Type B pancreatic cell (in vitro differentiated cells): ENCODE data around the gene ACVR1B. TPM values are rescaled to one million over a fixed set of nuclear protein-coding genes. Genes with fewer than 3 reads are reported as not detected.
A peak's percentile ranks its signal among the peaks of the same experiment; 100 is the strongest.

Source experiments
- DNase-seq: peaks from one replicate; pipeline ENCODE4 v3.0.0; 2021; ENCODE audit warnings: mixed read lengths; ENCODE audit not compliant: unreplicated experiment; ENCODE audit errors: extremely low spot score
- H3K27ac Mint-ChIP-seq: 2 replicates; pipeline ENCODE4 v1.8.0; 2021; ENCODE audit warnings: mild to moderate bottlenecking, mixed read lengths
- H3K27me3 Mint-ChIP-seq: 2 replicates; pipeline ENCODE4 v1.8.0; 2021; ENCODE audit warnings: mixed read lengths
- H3K36me3 Mint-ChIP-seq: 2 replicates; pipeline ENCODE4 v1.8.0; 2021; ENCODE audit warnings: mixed read lengths
- H3K4me1 Mint-ChIP-seq: one replicate; pipeline ENCODE4 v1.8.0; 2021; ENCODE audit warnings: mixed read lengths; ENCODE audit not compliant: unreplicated experiment
- H3K4me3 Mint-ChIP-seq: 2 replicates; pipeline ENCODE4 v1.8.0; 2021; ENCODE audit warnings: mild to moderate bottlenecking, mixed read lengths
- H3K9me3 Mint-ChIP-seq: 2 replicates; pipeline ENCODE4 v1.8.0; 2021; ENCODE audit warnings: mixed read lengths
- CTCF ChIP-seq: fragments of 200-600 bp; sonication (generic); conservative IDR thresholded peaks from 2 replicates; pipeline ENCODE4 v1.5.0; 2021; ENCODE audit warnings: antibody characterized with exemption, mild to moderate bottlenecking
- total RNA-seq: library from RNA; stranded (reverse); gene quantifications from 2 replicates; pipeline ENCODE4 v1.2.1, GENCODE V29; 2021; ENCODE audit warnings: low replicate concordance

Gene ACVR1B
- total RNA-seq, 1 donor from 2014 or later = 36.1 TPM

- no peaks in the 10 kb centered on the region for H3K27me3 Mint-ChIP-seq
- H3K4me1 Mint-ChIP-seq = peaks cover 39% of the 10 kb centered on the region
- H3K9me3 Mint-ChIP-seq = no peaks in the 10 kb centered on the region
- no peak overlapping the region for H3K4me3 Mint-ChIP-seq
- H3K36me3 Mint-ChIP-seq = peaks cover 10% of the 10 kb centered on the region
- TF ChIP-seq CTCF = peak; percentile 75
- DNase-seq = no peak
- H3K27ac Mint-ChIP-seq = peak overlapping the region; percentile 8
Measured at GRCh38 chr12:51970904-51971646, 19.6 kb downstream of the ACVR1B start.

GRCh38 chr12:51971679-51972421, 20.4 kb downstream of the ACVR1B start:
- no peaks in the 10 kb centered on the region for H3K9me3 Mint-ChIP-seq
- peaks cover 47% of the 10 kb centered on the region for H3K4me1 Mint-ChIP-seq
- no peak for DNase-seq
- H3K36me3 Mint-ChIP-seq = peaks cover 18% of the 10 kb centered on the region
- H3K27me3 Mint-ChIP-seq = no peaks in the 10 kb centered on the region
- peak overlapping the region; percentile 8 for H3K27ac Mint-ChIP-seq
- H3K4me3 Mint-ChIP-seq = no peak overlapping the region
- no peak for TF ChIP-seq CTCF

GRCh38 chr12:51972422-51972812, 20.9 kb downstream of the ACVR1B start:
- H3K4me1 Mint-ChIP-seq = peaks cover 49% of the 10 kb centered on the region
- H3K27me3 Mint-ChIP-seq = no peaks in the 10 kb centered on the region
- no peaks in the 10 kb centered on the region for H3K9me3 Mint-ChIP-seq
- peaks cover 20% of the 10 kb centered on the region for H3K36me3 Mint-ChIP-seq
- TF ChIP-seq CTCF = no peak
- no peak for DNase-seq
- H3K27ac Mint-ChIP-seq = no peak overlapping the region
- no peak overlapping the region for H3K4me3 Mint-ChIP-seq

- no peaks in the 10 kb centered on the region for H3K9me3 Mint-ChIP-seq
- no peaks in the 10 kb centered on the region for H3K27me3 Mint-ChIP-seq
- no peak for DNase-seq
- H3K4me3 Mint-ChIP-seq = no peak overlapping the region
- peaks cover 20% of the 10 kb centered on the region for H3K36me3 Mint-ChIP-seq
- no peak overlapping the region for H3K27ac Mint-ChIP-seq
- peaks cover 49% of the 10 kb centered on the region for H3K4me1 Mint-ChIP-seq
- TF ChIP-seq CTCF = no peak
Measured at GRCh38 chr12:51972849-51973273, 21.4 kb downstream of the ACVR1B start.

- H3K27me3 Mint-ChIP-seq = no peaks in the 10 kb centered on the region
- TF ChIP-seq CTCF = no peak
- H3K9me3 Mint-ChIP-seq = no peaks in the 10 kb centered on the region
- H3K4me3 Mint-ChIP-seq = no peak overlapping the region
- peaks cover 20% of the 10 kb centered on the region for H3K36me3 Mint-ChIP-seq
- peaks cover 49% of the 10 kb centered on the region for H3K4me1 Mint-ChIP-seq
- DNase-seq = no peak
- no peak overlapping the region for H3K27ac Mint-ChIP-seq
Measured at GRCh38 chr12:51973560-51973959, 22.1 kb downstream of the ACVR1B start.
